Measurements from ENCODE around the gene ALPK1.

ALPK1 gene

DNA sequence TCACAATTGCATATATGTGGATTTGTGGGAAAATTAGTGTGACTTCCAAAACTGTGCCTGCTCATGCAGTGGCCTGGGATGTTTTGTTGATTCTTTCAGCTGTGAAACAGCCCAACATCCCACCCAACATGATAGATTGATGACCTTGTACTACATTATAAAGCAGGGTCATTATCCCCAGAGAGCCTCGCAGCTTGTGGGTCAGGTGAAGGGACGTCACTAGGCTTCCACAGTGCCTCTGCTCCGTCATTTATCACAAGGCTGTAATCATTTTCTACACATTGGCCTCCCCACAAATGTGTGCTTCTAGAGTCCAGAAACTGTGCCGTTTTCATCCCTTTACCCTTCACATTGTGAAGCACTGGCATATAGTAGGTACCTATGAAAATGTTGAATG, 31.6 kb downstream of the ALPK1 start:
- no peak for DNase-seq (ENCODE audit: low spot score)

- no peak for DNase-seq (ENCODE audit: low spot score)
Measured at GRCh38 chr4:112329672-112330375, 32.7 kb downstream of the ALPK1 start.

- no peak for DNase-seq (ENCODE audit: low spot score)
Measured at GRCh38 chr4:112330921-112331320, 33.8 kb downstream of the ALPK1 start.

GRCh38 chr4:112332398-112332797, 35.2 kb downstream of the ALPK1 start:
- no peak for DNase-seq (ENCODE audit: low spot score)

DNA sequence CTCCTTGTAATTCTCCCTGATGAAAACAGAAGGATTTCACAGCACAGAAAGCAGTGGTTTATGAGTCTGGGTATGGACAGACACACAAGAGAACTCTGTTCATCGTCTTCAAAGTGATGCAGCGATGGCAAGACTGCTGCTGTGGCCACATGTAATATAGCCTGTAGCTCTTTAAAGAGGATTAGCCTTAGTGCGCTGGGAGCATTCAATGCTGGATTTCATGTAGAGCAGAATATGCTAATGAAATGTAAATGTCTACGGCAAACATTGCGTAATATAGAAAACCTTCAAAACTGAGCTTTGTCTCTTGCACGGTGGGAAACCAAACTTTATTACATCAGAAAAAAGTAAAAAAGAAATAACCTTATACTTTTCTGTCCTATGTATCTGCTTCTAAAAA, 42.9 kb downstream of the ALPK1 start:
- no peak for DNase-seq (ENCODE audit: low spot score)

DNA sequence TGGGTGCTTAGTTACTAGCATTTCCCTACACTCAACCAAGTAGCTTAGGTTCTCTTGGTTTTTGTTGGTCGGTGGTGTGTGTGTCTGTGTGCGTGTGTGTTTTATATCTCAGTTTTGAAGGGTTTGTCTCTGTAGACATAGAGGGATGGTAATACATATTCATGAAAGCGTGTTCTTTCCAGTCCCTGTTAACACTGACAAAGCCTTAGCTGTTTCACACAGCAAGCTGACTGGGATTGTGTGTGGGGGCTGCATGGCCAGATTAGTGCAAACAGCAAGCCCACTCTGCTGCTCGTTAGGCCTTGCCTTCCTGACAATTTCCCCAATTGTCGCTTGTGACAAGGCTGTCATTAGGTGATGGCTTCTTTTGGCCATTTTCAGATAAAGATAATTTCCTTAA, 43.9 kb downstream of the ALPK1 start:
- DNase-seq (ENCODE audit: low spot score) = no peak

GRCh38 chr4:112343330-112344080, 46.3 kb downstream of the ALPK1 start:
- DNase-seq (ENCODE audit: low spot score) = no peak

DNA sequence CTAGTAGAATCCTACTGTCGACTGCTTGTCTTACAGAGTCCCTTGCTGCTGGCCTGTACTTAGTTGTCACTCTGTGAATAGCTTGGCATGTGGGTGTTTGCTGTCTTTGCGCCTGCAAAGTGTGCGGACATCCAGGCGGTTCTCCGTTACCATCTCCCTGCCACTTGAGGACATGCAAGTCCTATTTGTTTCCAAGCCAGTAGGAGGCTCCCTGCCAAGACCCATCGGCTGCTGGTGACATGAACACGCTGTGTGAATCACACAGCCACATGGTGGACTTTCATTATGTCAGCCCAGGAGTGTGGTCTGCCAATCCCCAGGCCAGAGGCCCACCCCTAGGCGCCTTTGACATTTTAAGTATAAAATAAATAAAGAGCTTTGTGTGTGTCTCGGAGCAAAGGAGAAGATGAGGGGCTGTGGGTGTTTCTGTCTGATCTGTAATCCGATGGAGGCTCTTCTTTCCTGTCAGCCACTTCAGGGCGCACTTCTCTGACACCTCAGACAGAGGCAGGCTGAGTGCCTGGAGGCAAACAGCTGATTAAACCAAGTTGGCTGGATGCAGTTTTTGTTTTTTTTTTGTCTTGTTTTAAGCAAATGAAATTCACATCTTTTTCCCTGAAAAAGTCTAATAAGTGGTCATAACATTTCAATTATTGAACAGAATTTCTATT, 51.5 kb downstream of the ALPK1 start:
- no peak for DNase-seq (ENCODE audit: low spot score)

- no peak for DNase-seq (ENCODE audit: low spot score)
Measured at GRCh38 chr4:112352736-112353135, 55.6 kb downstream of the ALPK1 start.

DNA sequence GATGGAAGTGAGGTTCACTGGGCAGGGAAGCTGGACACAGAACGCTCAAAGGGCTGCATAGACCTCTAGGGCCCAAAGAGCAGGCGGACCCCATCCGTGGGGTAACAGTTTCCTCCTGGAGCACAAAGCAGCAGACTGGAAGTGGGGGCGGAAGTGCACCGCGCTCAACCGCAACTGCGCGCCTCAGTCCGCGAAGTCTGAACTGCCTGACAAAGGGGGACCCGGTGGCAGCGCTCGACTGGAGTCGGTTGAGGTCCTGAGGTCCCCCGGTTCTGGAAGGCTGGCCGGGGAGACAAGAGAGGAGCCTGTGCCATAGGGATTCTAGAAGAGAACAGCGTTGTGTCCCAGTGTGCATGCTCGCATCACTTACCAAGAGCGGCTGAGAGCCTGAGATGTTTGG, 58.5 kb downstream of the ALPK1 start:
- DNase-seq (ENCODE audit: low spot score) = no peak

DNA sequence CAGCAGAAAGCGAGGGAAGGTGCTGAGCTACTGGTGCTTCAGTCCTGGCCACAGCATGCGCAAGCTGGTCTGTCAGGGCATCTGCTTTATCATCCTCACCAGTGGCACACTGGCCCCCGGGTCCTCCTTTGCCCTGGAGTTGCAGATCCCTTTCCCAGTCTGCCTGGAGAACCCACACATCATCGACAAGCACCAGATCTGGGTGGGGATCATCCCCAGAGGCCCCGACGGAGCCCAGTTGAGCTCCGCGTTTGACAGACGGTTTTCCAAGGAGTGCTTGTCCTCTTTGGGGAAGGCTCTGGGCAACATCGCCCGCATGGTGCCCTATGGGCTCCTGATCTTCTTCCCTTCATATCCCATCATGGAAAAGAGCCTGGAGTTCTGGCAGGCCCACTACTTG, 60.3 kb downstream of the ALPK1 start:
- no peak for DNase-seq (ENCODE audit: low spot score)

- no peak for DNase-seq (ENCODE audit: low spot score)
Measured at GRCh38 chr4:112357897-112358296, 60.7 kb downstream of the ALPK1 start.

DNA sequence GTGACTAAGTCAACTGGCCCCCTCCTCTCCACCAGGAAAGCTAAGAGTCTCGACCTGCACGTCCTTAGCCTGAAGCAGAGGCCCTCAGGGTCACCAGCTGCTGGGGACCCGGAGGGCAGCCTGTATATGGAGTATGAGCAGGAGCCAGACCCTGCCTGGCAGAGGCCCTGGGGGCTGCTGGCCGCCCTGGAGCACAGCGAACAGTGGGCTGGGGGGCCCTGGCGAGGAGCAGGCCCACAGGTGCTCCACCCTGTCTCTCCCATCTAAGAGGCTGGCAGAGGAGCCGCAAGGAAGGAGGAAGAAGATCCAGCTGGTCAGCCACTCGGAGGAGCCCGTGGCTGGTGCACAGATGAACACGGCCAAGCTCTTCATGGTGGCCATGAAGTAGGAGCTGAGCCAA, 61.2 kb downstream of the ALPK1 start:
- DNase-seq (ENCODE audit: low spot score) = no peak

- no peak for DNase-seq (ENCODE audit: low spot score)
Measured at GRCh38 chr4:112358952-112359749, 62.0 kb downstream of the ALPK1 start.

- no peak for DNase-seq (ENCODE audit: low spot score)
Measured at GRCh38 chr4:112361181-112361791, 64.1 kb downstream of the ALPK1 start.

DNA sequence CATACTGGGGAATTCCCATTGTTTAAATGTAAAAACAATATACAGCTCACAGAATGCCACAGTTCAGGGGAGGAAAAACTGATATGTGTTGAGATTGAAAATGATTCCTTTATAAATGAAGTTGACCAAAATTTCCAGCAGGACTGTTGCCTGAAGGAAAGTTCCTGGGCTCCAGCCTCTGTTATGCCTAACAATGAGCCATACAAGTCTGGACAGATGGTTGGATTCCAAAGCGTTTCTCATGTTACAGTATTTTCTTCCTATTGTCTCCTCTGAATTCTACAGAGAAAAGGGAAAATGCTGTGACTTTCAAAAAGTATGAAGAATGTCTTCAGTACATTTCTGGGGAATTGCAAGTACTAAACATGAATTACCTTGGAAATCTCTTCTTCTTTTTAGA, 73.3 kb downstream of the ALPK1 start:
- no peak for DNase-seq (ENCODE audit: low spot score)

GRCh38 chr4:112371361-112371760, 74.2 kb downstream of the ALPK1 start:
- no peak for DNase-seq (ENCODE audit: low spot score)

DNA sequence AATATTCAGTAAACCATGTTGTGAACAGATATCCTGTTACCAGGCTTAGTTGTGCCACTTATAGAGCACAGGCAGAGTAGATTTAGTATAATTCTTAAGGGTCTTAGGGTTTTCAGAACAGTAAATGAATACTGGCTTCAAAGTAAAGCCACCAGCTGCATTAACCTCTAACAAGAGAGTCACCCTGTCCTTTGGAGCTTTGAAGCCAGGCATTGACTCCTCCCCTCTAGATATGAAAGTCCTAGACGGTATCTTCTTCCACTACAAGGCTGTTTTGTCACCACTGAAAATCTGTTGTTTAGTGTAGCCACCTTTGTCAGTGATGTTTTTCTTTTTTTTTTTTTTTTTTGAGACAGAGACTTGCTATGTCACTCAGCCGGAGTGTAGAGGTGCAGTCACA, 77.7 kb downstream of the ALPK1 start:
- DNase-seq (ENCODE audit: low spot score) = no peak

DNA sequence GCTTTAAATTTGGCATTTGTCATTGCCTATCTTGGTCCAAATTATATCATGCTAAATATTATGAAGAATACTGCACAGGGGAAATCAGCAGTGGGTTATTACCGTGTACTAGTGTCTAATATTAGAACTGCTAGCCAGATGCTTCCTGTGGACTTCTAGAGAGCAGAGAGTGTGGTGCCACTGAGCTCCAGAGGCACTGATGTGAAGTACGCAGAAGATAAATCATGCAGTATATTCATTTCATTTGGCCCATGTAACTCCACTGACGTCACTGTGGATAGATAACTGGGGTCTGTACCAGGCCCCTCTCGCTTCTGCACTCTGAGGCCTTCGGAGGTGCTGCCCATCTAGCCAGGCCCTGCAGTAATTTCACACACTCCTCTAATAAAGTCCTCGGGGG, 80.0 kb downstream of the ALPK1 start:
- DNase-seq (ENCODE audit: low spot score) = no peak

GRCh38 chr4:112377594-112378242, 80.5 kb downstream of the ALPK1 start:
- no peak for DNase-seq (ENCODE audit: low spot score)

DNA sequence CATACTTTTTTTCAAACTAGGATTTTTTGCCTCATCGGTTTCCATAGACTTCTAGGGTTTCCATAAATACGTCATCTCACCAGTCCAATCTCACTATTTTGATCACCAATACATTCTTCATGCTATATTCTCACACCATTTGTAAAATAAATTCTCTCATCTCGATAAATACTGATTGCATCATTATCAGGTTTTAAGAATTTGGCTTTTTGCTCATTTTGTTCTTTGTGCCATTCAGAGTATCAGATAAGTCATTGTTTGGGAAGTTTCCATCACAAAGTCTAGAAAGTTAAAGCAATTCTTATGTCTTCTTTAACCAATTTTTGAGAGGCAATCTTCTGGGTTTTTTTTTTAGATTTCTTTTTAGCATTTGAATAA, 81.1 kb downstream of the ALPK1 start:
- DNase-seq (ENCODE audit: low spot score) = no peak

GRCh38 chr4:112378858-112379257, 81.7 kb downstream of the ALPK1 start:
- no peak for DNase-seq (ENCODE audit: low spot score)
